ENCODE measurements around the gene DENND11.
"Not testable (repeated sequence)": the region's sequence is repeated elsewhere in the genome, so short reads cannot be mapped to it uniquely, and the experiment has no call there.

Gene DENND11

GRCh38 chr7:141706239-141707064 lies 4.5 kb upstream of the DENND11 start:
- no peak for DNase-seq

DNA sequence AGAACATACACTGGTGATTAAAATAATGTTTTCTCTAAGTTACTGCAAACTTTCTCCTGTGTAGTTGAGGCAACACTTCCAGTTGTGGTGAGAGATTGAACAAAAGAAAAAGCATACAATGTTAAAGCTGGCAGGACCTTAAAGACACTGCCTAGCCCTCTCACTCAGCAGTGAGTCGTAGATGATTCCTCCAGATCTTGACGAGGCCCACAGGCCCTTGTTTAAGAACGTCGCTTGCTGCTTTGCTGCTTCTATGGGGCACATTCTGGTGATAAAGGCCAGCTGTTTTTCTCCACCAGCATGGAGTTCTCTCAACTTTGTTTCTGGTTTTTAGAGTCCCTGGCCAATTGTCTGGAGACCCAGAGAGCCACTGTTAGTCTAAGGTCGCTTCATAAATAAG lies 2.8 kb upstream of the DENND11 start:
- no peak for DNase-seq

GRCh38 chr7:141704112-141704511 lies 2.1 kb upstream of the DENND11 start:
- no peak for DNase-seq

DNA sequence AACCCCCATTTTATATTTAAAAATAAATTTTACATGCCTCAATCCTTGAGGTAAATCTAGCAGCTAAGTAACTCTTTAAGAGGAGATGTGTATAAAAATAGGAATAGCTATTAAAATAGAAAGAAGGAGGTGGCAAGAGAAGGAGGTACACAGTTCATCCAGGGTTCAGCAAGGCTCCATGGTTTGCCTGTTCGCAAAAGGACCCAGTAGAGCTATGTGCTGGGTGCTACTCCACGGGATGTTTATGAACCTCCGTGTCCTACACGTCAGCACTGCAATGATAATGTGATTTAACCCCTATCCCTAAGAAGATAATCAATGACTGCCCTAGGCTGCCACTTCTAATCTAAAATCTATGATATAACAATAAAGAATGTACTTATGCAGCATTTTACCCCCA lies 926 bp upstream of the DENND11 start:
- DNase-seq, result no peak

- peak; percentile 33 to 48 (median 46) for DNase-seq
These were observed 398 bp downstream of the DENND11 start for GRCh38 chr7:141701489-141702046.

DNA sequence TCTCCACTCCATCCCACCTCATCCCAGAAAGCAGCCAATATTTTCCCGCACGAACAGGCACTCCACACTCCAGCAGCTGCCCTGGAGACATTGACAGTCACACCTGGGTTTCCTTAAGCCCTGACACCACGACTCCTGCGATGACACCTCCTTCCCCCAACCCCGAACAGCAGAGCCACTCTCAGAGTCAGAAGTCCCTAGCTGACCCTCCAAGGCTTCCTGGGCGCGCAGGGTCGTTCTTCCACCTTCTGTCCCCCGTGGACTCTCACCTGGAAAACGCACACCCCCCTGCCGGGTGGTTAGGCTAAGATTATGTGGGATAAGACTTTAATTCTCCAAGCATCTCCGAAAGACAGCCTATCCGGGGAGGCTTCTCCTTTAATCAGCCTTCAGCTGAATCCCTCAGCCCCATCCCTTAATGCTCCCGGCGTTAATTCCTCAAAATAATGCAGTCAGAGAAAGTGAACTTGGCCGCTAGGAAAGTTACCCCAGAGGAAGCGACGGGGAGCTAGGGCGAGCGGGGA lies 1.1 kb downstream of the DENND11 start:
- DNase-seq, result peak; percentile 37 to 44 (median 41)

DNA sequence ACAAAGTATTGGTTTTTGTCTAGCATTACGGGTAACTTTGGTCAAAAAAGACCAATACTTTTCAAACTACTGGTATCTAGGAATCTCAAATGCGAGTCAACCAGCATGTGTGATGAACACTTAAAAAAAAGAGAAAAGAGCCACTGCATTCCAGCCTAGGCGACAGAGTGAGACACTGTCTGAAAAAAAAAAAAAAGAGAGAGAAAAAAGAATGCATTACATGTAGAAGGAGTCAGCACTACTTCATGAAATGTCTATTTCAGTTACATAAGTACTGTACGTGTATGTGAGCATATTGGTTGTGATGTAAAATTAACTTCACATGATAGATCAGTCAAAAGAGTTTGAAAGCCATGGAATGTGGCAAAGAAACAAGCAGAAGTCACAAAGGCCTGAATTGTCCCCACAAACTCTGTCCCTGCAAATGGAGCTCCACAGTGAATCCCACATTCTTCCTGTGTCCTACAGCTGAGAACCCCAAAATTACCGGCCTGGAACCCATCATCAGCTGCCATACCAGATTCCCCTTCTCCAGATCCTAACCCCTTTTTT lies 1.6 kb downstream of the DENND11 start:
- no peak for DNase-seq

DNA sequence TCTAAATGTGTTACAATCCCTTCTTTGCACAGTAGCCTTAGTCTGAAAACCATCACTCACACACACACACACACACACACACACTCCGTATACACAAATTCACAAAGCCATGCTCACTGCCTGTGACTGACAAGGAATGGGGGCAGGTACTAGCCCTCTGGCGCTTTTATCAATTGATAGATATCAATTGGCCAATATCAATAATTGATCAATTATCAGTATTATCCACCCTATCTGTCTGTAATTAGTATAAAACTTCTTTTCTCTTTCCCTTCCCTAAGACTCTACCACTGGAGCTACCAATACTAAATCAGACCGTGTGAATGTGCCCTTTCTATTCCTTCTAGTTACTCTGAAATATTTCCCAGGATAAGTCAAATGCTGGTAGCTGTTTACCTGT lies 2.1 kb downstream of the DENND11 start:
- no peak for DNase-seq

DNA sequence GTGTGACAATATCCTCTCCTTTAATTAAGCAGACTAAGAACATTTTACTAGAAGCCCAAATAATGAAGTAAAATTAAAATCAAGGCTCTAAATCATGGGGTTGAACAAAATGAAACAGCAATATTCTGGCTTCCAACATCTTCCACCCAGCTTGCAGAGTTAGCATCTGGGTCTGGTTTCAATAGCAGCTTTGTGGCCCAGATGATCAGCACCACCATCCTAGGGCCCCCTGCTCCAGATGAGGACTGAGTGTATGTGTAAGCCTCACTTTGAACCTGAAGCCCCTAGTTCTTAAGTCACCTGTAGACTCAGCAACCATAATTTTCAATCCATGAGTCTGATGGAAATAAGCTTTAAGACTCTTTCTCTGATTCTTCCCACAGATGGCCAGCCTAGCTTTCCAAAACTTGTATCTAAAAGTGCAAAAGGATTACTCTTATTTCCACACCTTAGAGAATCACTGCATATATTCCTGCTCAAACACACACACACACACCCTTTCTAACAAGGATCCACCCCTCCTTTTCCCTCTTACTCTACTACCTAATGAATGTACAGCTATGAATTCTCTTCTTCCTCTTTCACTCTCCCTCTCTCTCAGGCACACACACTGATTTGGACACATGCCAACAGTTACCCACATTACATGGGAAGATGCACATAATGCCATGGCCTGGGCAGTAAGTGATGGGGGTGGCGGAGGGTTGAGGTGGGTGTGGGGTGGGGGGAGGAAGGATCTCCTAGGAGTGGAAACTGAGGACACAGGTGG lies 3.5 kb downstream of the DENND11 start:
- peak; percentile 24 to 57 (median 43) for DNase-seq

- DNase-seq, result no peak
These were observed 4.6 kb downstream of the DENND11 start for GRCh38 chr7:141697211-141697871.

- DNase-seq, result peak; percentile 30 to 57 (median 47)
These were observed 5.6 kb downstream of the DENND11 start for GRCh38 chr7:141696348-141696747.

GRCh38 chr7:141695803-141696289 lies 6.1 kb downstream of the DENND11 start:
- no peak for DNase-seq

GRCh38 chr7:141693082-141693481 lies 8.9 kb downstream of the DENND11 start:
- no peak for DNase-seq

GRCh38 chr7:141691961-141692360 lies 10.0 kb downstream of the DENND11 start:
- DNase-seq, result no peak

DNA sequence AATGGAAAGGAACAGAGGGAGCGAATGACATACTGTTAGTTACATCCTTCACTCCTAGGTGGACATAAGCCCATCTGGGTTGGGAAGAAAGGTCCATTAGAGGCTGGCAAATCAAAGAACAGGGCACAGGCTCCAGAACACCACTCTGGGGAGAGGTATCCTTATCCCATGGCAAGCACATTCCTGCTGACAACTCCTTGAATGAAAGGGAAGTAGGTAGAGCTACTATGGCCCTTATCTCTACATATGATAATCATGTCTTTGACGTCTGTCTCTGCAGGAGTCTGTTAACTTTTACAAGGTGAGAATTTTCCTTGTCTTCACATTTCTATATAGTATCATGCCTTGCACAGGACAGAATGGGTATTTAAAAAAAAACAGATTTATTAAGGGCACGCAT lies 10.4 kb downstream of the DENND11 start:
- no peak for DNase-seq

- DNase-seq, result not testable (repeated sequence)
These were observed 12.7 kb downstream of the DENND11 start for GRCh38 chr7:141689072-141689825.

- no peak for DNase-seq
These were observed 13.9 kb downstream of the DENND11 start for GRCh38 chr7:141688043-141688442.

- no peak for DNase-seq
These were observed 15.3 kb downstream of the DENND11 start for GRCh38 chr7:141686670-141687069.

- no peak for DNase-seq
These were observed 15.9 kb downstream of the DENND11 start for GRCh38 chr7:141686074-141686473.

DNA sequence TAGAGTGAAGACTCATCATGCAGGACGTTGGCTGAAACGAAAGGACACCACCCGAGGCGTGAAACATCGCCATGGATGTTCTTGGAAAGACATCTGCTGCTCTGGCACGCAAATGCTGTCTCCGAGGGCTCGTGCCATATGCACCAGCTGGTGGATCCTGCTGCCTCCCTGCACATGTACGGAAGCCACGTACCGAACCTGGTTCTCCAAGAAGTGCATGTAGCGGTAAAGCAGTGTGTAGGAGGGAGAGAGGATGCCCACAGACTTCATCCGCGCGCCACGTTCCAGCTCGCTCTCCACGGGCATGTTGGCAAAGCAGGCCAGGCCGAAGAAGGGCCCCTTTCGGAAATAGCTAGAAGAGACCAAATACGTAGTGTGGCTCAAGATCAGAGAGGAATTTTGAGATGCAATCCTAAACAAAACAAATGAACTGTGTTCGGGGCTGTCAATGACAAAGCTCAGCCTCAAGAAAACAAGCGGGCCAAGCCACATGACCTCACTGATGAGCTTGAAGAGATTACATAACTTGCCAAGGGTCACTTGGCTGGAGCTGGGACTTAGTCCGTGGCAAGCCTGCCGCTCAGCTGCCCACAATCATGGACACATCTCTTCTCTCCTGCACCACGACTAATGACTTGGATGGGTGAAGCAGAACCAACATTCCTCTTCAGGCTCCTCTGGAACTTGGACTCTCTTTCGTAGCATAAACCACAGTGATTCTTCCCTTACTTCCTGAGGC lies 16.5 kb downstream of the DENND11 start:
- no peak for DNase-seq

- no peak for DNase-seq
These were observed 23.0 kb downstream of the DENND11 start for GRCh38 chr7:141679014-141679413.

All from suppressor macrophage treated with lipopolysaccharide for 1 hour (primary cell).